GM18519 (cell line): ENCODE results near the gene UCHL5.

ENCODE experiments used
- ATAC-seq: cut with Tn5 transposase; IDR thresholded peaks from one replicate; pipeline ENCODE4 v1.9.1; 2021; ENCODE audit warnings: mild to moderate bottlenecking, moderate library complexity; ENCODE audit not compliant: unreplicated experiment, low FRiP score

Gene UCHL5

GRCh38 chr1:192973202-192973601 is 86.0 kb downstream of the UCHL5 start:
- no peak for ATAC-seq

DNA sequence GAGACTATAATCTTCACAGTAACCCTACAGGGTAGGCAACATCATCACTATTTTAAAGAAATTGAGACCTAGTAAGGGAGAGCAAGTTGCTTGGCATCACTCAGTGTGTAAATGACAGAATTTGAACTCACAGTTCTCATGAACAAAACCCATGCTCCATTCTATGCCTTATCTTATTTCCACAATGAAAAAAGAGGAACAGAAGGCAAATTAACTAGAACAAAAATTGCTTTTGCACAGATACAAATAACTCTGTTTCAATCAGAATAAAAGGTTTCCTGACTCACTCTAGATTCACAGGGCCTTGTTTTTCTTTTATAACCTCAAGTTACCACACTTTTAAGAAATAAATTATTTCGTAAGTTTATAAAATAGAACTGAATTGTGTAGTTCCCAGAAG is 90.1 kb downstream of the UCHL5 start:
- no peak for ATAC-seq

GRCh38 chr1:192968323-192968722 is 90.8 kb downstream of the UCHL5 start:
- ATAC-seq, result no peak

DNA sequence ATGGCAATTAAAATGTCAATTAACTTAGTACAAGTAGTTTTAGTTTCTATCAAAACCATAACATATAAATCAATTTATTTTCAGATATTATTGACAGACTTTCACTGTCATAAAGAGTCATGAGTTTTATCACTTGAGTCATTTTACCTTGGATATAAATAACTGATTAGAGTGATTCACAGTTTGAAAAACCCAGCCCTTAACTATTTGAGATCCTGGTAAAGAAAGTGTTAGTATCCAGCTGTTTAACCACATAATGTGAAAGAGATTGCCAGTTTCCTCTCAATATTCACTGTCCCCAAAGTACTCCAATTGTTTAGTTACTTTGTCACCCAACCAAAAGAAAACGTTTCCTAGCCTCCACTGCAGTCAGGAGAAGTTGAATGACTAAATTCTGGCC is 91.3 kb downstream of the UCHL5 start:
- no peak for ATAC-seq

DNA sequence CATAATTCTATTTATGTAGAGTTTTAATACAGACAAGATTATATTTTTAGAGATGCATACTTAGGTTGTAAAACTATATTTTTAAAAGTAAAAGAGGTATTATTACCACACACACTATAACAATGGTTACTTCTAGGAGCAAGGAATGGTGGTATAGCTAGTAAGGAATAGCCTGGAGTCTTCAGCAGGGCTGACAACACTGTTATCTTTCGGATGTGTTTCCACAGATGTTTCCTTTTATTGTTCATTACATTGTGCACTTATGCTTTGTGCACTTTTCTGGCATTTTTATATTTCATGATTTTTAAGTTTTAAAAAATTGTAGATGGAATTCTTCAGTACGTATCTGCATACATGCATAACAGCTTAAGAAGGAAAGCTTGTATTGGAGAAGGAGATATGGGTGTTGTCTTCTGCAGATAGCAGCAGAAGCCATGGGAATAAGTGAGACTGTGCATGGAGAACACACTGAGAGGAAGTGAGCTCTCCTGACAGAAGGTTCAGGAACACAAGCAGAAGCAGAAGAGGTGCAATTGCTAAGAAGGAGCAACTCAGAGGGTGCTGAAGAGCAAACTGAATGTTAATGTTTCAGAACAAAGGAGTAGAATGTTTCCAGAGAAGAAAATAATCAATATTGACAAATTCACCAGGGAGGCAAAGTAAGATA is 91.8 kb downstream of the UCHL5 start:
- no peak for ATAC-seq

DNA sequence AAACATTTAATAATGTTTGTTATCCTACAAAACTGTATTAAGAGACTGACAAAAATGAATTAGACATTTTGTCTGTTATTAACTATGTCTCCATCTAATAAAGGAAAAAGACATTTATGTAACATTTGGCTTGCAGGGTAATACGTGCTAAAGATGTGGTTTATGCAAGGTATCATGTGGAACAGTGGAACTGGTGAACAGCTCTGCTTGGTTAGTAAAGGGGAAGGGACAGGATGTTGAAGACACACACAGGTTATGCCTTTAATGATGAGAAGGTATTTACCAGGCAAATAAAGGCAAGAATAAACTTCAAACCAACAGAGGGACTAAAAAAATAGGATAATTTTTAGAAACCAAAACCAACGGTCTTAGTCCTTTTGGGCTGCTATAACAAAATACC is 93.1 kb downstream of the UCHL5 start:
- no peak for ATAC-seq

DNA sequence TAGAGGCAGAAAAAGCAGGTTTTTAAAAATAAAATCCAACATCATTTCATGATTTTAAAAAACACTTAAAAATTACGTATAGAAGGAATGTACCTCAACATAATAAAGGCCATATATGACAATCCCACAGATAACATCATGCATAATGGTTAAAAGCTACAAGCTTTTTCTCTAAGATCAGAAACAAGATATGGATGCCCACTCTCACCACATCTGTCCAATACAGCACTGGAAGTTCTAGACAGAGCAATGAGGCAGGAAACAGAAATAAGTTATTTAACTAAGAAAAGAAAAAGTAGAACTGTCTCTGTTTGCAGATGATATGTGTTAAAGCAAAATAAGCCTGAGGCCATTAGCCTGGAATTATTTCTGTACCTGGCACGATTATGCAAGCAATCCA is 96.3 kb downstream of the UCHL5 start:
- no peak for ATAC-seq
